CD4-positive, alpha-beta T cell treated with Interferon gamma for 1 hour (primary cell): ENCODE measurements around the gene EBF4.

ENCODE experiments used
- DNase-seq: peaks from one replicate; pipeline ENCODE4 v3.0.0-alpha.2; 2020

The EBF4 gene, protein sequence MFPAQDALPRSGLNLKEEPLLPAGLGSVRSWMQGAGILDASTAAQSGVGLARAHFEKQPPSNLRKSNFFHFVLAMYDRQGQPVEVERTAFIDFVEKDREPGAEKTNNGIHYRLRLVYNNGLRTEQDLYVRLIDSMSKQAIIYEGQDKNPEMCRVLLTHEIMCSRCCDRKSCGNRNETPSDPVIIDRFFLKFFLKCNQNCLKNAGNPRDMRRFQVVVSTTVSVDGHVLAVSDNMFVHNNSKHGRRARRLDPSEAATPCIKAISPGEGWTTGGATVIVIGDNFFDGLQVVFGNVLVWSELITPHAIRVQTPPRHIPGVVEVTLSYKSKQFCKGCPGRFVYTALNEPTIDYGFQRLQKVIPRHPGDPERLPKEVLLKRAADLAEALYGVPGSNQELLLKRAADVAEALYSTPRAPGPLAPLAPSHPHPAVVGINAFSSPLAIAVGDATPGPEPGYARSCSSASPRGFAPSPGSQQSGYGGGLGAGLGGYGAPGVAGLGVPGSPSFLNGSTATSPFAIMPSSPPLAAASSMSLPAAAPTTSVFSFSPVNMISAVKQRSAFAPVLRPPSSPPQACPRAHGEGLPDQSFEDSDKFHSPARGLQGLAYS

DNA sequence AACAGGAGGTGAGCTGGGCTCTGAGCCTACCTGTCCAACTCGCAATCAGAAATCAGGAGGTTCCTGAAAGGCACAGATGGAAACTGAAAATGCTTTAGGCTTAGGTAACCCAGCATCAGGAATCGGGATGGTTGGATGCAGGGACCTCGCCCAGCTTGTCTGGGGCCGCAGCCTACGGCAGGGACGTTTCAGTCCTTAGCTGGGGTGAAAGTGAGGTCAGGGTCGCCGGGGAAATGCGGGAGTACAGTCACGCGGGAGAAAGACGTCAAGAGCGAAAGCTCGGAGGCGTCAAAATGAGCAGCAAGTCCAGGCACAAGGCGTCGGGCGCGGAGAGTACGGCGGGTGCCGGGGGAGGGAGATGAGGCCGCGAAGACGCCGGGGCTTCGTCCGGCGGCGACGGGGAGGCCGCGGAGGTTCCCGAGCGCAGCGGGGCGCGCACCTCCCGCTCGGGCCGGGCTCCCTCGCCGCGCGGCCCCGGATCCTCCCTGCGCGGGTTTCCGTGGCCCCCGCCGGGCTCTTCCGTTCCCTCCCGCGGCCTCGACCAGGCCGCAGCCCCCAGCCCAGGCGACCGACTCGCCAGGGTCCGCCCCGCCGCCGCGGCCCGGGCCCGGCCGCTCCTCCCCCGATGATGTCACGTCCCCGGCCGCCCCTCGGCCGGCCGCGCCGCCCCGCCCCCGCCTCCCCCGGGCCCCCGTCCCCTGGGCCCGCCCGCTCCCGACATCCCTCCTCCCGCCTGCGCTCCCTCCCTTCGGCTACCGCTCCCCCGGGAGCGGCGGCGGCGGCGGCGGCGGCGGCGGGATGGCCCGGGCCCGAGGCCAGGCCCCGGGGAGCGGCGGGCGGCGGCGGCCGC, at the start of gene EBF4:
EBF4 (plus strand) TSS at position 745 of the 850 bp plus-strand sequence. CDS start 866 bp downstream, outside the sequence.
- DNase-seq, result peak; percentile 34

DNA sequence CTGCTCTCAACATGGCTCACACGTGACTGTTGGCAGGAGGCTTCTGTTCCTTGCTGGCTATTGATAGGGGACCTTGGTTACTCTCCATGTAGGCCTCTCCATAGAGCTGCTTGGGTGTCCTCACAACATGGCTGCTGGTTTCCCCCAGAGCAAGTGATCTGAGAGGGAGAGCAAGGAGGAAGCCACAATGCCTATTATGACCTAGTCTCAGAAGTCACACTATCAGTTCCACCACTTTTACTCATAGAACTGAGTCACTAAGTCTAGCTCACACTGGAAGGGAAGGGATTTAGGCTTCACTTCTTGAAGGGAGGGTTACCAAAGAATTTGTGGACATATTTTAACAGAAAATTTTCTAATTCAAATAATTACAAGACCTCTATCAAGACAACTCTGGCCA, 48.9 kb upstream of the EBF4 start:
- no peak for DNase-seq

DNA sequence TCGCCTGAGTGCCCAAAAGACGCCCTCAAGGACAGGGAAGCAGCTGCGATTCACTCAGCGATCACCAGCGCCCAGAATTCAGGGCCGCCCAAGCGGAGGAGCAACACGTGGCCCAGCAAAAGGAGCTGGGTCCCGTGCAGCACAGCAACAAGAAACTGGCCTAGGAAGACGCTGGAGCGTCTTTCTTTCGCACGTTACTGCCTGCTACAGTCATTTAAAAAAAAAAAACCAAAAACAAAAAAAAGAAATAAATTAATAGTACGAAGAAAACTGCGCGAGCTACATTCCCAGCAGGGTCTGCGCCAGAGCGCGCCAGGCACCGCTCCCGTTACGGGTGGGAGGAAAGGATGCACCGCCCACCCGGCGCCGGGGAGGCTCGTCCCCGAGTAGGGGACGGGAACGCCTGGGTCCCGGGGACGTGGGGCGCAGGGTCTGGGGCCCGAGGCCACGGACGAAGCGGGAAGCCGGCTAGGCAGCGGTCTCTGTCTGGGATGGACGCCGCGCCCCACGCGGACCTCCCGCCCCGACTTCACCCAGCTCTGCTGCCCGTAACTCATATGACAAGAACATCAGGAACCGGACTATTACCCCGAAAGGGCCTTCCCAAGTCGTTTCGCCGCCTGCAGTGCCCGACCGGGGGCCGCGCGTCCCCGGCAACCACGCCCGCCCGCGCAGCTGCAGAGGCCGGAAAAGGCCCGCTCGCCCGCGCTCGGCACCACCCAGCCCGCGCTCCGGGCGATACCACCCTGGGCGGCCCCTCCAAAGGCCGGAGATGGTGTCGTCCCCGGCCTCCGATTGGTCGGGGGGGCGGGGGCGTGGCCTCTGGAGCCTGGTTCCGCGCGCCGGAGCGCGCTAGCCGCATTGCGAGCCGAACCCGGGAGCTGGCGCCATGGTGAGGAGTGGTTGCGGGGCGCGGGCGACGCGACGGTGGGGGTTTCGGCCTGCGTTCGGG, 40.5 kb upstream of the EBF4 start, which contains the start of gene NOP56:
NOP56 (plus strand) TSS at position 861 of the 952 bp plus-strand sequence; CDS start at position 890, 29 bp downstream.
- peak; percentile 89 for DNase-seq

DNA sequence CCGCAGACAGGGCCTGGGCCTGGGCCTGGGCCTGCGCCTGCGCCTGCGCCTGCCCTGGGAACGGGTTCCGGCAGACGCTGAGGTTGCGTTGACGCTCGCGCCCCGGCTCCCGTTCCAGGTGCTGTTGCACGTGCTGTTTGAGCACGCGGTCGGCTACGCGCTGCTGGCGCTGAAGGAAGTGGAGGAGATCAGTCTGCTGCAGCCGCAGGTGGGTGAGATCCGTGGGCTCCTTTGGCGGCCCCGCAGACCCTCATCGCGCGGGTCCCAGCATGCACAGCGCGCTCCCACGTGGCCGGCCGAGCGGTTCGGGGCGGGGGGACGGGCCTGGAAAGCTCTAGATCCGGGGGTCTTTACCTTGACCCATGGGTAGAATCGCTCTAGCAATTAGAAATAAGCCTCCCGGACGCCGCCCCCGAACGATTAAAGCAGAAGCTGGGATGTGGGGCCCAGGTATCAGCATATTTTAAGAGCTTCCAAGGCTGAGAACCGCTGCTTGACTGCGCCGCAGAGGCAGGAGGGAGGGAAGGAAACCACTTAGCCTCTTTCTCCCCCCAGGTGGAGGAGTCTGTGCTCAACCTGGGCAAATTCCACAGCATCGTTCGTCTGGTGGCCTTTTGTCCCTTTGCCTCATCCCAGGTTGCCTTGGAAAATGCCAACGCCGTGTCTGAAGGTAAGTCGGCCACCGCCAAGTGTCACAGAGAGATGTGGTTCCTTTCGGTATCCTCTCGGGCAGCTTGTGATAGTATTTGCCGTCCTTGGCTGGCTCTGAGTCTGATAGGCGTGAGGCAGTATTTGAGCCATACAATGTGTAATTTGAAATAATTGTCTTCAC, 39.6 kb upstream of the EBF4 start:
- DNase-seq, result no peak

DNA sequence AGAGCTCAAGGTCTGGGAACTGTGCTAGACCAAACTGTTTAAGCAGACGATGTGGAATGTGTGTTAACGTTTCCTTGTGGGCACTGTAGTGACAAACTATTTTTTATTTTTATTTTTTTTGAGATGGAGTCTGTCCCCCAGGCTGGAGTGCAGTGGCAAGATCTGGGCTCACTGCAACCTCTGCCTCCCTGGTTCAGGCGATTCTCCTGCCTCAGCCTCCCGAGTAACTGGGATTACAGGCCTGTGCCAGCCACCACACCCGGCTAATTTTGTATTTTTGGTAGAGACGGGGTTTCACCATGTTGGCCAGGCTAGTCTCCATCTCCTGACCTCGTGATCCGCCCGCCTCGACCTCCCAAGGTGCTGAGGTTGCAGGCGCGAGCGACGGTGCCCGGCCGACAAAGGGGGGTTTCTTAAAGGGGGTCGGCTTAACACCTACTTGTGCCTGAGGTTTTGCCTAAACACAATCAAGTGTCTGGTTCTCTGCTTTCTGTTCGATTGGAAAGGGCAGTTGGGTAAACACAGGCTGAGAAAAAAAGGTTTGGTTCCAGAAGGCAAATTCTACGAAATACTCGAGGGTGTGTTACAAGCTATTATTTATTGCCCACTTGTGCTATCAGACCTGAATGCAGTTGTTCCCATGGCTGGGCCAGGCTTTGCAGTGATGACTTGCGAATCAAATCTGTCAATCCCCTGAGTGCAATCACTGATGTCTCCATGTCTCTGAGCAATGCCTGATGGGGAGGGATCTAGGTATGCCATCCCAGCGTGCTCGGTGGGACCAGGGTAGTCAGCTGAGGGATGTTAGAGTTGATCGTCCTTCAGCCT, 38.8 kb upstream of the EBF4 start:
- no peak for DNase-seq

DNA sequence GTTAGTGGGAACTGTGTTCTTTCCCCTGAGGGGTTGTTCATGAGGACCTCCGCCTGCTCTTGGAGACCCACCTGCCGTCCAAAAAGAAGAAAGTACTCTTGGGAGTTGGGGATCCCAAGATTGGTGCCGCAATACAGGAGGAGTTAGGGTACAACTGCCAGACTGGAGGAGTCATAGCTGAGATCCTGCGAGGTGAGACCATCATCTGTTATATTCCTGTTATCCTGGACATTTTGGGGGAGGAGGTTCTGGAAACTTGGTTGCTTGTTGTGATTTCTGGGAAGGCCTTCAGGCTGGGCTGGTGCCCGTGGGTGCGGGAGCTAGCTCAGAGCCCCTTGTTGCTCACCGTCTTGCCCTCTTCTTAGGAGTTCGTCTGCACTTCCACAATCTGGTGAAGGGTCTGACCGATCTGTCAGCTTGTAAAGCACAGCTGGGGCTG, 38.2 kb upstream of the EBF4 start:
- no peak for DNase-seq

DNA sequence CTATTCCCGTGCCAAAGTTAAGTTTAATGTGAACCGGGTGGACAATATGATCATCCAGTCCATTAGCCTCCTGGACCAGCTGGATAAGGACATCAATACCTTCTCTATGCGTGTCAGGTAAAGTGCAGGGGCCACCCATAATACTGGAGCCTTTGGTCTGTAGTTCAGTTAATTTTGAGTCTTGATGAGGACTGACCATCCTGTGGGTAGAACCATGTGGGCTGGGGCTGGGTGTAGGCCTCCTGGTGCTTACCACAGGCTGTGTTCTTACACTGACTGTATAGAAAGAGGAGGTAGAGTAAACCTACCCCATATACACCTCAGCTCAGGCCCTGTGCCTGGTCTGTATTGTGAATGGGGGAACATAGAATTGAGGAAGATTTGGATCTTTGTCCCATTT, 37.7 kb upstream of the EBF4 start:
- no peak for DNase-seq

DNA sequence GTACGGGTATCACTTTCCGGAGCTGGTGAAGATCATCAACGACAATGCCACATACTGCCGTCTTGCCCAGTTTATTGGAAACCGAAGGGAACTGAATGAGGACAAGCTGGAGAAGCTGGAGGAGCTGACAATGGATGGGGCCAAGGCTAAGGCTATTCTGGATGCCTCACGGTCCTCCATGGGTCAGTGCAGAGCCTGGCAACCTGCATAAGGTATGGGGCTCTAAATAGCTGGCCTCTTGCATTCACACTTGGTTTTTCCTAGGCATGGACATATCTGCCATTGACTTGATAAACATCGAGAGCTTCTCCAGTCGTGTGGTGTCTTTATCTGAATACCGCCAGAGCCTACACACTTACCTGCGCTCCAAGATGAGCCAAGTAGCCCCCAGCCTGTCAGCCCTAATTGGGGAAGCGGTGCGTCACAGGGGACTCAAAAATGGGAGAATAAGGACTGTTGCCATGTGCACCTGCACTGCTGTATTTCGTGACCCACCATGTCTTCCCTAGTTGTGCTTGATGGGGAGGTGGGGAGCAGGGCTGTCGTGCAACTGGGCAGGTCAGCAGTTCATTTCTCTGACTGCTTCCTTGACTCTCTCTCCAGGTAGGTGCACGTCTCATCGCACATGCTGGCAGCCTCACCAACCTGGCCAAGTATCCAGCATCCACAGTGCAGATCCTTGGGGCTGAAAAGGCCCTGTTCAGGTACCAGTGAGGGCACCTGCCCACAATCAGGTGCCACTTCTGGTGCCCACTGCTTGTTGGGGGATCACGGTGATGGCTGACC, 37.1 kb upstream of the EBF4 start:
- DNase-seq, result no peak

DNA sequence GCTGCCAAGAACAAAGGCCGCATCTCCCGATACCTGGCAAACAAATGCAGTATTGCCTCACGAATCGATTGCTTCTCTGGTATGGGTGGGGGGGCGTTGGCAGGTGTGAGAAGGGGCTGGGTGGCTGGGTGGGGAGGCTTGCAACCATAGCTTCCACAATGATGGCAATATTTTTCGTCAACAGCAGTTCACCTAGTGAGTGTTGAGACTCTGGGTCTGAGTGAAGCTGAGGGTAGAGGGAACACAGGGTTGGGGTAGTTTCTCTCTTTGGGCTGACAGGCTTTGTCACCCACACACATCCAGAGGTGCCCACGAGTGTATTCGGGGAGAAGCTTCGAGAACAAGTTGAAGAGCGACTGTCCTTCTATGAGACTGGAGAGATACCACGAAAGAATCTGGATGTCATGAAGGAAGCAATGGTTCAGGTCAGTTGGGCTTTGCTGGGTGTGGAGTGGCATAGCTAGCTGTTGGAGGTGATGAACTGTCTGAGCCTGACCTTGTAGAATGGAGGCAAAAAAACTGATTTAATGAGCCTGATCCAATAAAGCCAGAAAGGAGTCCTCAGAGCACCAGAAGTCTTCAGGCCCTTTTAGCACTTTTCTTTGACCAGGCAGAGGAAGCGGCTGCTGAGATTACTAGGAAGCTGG, 36.0 kb upstream of the EBF4 start:
- DNase-seq, result no peak

DNA sequence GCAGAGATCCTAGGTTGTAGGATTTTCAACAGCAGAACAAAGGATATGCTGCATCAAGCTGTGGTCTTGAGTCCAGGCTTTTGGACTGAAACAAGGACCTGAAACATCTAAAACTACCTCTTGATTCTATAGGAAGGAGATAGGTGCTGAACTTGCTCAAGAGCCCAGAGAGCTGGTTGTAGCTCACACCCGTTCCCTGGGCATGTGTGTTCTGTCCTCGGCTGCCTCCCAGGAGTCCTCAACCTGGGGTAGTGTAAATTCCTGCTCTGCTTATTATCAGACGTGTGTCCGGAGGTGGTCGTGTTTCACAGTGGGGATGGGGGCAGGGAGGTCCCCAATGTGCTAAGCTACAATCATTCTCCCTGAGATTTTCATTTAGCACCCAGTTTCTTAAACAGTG, 35.3 kb upstream of the EBF4 start:
- no peak for DNase-seq

DNA sequence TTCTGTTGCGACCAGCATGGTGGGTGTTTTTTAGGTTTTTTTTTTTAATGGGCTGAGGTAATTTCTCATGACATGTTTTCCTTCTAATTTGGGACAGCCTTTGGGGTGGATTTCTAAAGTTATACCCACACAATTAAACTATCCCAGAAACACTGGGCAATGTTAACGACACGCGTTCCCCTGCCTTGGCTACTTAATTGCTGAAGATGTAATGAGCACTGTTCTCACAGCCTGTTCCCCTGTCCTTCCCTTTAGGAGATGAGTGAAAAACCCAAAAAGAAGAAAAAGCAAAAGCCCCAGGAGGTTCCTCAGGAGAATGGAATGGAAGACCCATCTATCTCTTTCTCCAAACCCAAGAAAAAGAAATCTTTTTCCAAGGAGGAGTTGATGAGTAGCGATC, 34.9 kb upstream of the EBF4 start:
- no peak for DNase-seq

DNA sequence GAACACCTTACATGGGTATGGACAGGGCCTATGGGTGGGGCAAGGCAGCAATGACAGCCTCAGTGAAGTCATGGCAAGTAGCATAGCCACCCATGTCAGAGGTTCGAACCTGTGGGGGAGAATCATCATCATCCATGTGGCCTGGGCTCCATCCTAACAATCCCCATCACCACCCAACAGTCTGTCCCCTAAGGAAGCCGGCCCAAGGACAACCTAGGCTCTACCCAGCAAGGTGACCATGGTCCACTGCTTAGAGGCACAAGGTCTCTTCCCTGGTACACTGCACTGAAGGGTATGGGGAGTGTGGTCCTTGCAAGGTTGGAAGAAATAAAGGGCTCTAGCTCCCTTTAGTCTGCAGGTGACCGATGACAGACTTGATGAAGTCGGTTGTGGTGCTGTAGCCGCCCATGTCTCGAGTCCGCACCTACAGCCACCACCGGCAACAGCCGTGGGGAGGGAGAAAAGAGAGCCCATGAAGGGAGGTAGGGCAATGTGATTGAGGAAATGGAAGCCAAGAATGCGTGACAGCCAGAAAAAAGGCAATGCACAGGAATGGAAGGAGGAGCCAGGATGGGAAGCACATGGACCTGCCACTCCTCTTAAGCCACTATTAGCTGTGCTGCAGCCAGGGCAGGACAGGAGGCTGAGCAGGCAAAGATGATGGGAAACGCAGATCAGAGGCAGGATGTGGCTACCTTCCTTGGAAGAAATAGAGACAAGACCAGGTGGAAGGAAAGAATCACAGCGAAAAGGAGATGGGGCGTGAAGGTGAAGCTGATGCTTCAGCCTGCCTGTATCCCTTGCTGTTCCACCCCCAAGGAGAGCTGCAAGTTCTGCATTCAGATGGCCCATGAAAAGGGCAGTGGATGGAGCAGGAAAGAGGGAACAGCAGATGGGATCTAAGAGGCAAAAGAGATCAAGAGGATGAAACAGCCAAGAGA, 33.9 kb upstream of the EBF4 start:
- no peak for DNase-seq

DNA sequence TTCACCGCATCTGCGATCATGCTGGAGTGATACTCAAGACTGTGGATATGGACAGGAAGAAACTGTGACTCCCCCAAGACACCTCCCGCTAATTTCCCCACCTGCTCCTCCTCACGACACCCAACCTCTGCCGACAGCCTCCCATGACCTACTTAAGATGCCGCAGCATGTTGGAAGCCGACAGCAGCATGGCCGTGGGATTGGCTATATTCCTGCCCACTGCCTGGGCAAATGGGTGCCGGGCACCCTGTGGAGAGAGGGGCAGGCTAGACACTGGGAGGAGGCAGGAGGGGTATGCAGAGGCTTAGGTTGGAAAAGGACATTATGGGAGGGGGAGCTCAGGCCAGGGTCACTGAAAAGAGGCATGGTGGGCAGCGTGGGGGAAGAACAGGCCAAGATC, 33.0 kb upstream of the EBF4 start:
- DNase-seq, result no peak

DNA sequence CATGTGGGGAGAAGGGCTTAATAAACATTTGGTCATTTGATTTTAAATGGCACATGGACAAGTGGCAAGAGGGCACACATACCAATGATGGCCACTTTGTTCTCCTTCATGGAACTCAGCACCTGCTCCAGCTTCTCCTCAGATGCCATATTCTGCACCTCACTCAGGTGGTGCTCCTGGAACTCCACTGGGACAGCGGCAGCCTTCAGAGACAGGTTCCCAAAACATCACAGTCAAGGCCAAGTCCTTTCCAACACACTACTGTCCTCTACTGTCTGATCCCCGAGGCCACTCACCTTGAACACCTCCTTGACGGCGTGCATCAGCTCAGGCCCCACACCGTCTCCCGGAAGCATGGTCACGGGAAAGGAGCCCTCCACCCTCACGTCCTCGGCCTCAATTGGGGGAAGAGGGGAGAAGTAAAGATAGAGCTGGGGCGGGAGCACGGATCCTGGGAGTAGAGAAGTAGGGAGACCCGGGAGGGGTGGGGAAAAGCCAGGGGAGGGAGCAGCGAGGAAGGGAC, 29.2 kb upstream of the EBF4 start:
- DNase-seq, result no peak

DNA sequence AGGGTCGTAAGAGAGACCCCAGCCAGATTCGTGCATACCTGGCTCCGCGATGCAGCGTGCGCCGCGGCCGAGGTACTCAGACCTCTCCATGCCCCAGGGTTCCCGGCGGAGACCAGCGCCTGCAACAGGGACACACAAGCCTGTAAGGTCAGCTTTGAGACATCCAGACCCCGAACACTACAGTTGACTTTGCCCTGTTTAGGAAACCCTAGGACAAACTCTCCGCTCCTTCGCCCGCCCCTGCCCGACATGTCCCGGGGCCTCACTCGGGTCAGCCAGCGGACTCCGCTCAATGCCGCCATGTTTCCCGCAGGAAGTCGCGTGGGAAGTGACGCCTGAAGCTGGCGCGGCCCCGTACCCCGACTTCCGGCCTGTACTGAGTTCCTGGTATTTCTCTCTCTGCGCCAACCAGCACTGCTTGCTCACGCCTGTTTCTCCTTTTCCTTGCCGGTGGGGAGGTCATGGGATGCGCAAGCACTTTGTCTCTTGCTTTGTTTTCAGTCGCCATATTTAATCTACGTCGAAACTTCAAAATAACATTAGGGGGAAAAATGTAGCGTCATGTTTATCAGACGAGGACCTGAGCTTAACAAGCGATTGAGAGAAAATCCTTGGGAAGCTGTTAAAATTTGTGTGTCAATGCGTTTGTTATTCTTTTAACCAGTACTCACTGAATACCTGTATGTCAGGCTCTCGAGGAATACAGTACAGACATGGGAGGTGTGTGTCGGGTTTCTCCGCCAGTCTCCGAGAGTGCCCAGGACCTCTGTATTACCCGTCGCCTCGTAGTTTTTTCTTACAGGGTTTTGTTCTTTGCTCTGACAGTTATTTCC, 28.5 kb upstream of the EBF4 start, which contains the start of gene IDH3B:
IDH3B (minus strand) TSS at position 330 of the 833 bp plus-strand sequence; CDS start at position 302, 28 bp downstream.
- peak; percentile 90 for DNase-seq

DNA sequence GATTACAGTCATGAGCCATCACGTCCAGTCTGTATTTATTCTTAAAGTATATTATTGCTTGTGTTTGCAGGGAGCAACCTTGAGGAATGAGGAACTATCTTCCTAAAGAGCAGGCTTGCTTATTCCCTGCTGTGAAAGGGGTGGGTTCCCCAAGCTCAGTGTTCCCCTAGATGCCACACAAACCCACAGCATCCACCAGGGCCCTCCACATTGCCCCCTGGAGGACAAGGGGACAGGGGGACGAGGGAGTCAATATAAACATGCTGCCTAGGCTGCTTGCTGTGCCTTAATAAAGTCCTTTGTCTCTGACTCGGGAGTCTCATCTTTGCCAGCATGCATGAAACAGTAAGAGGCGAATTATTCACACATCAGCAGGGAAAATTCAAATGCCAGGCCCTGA, 20.6 kb upstream of the EBF4 start:
- no peak for DNase-seq
